ENCODE data around the gene NECAB2.

The NECAB2 gene

DNA sequence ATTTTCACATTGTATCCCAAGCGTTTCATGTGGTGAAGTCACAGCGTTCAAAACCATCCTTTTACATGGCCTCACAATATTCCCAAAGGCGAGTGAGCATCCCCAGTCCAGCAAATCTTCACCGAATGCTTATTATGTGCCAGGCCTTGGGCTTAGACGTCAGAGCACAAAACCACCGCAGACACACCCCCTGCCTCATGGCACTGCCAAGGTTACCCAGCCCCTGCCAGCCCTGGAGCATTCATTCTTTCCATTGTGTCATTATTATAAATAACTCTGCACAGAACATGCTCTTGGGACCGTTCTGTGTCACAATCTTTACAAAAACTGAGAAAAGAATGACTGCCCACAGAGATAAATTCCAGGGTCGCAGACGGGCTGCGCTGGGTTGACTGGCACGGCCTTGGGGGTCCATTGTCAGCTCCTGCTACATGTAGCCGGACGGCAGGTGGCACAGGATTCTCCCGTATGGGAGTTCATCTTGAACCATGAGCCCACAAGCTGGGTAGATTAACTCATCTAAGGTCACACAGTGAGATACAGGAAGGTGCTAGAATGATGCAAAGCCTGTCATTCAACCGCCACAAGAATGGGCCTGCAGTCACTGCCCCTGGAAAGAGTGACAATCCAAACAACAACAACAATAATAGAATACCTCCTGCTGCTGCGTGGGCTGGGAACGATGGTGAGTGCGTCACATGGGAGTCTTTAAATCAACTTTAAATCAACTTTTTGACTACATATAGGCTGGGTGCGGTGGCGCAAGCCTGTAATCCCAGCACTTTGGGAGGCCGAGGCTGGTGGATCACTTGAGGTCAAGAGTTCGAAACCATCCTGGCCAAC, 4.5 kb upstream of the NECAB2 start:
- no CpG with 5 or more reads among the region's 22 CpGs for WGBS (ENCODE audit: extremely low coverage, insufficient coverage, insufficient read length)
- no peak for DNase-seq
- no peak overlapping the region for H3K14ac ChIP-seq (ENCODE audit: low read length)
- H3K4ac ChIP-seq (ENCODE audit: low read depth, low read length): no peak overlapping the region
- no peak overlapping the region for H3K4me2 ChIP-seq (ENCODE audit: low read length)
- no peak overlapping the region for H2AK5ac ChIP-seq (ENCODE audit: low read length)
- no peaks in the 10 kb centered on the region for H3K36me3 ChIP-seq (ENCODE audit: control insufficient read depth in 1 of 2, insufficient read depth in 2 of 2, low read length in 2 of 2)
- no peaks in the 10 kb centered on the region for H3K27me3 ChIP-seq (ENCODE audit: insufficient read depth, low read length)
- no peaks in the 10 kb centered on the region for H3K9me3 ChIP-seq (ENCODE audit: insufficient read depth, low read depth, low read length)
- no peak overlapping the region for H4K8ac ChIP-seq (ENCODE audit: low read depth, low read length)
- H2BK5ac ChIP-seq (ENCODE audit: low read depth, low read length, poor library complexity): no peak overlapping the region
- no peaks in the 10 kb centered on the region for H3K79me1 ChIP-seq (ENCODE audit: low read length)
- no peak overlapping the region for H3K27ac ChIP-seq (ENCODE audit: low read depth, low read length)
- no peak overlapping the region for H2BK12ac ChIP-seq (ENCODE audit: low read length)
- H3K23ac ChIP-seq (ENCODE audit: low read length): no peak overlapping the region
- no peak overlapping the region for H4K91ac ChIP-seq (ENCODE audit: low read depth, low read length)
- H3K4me1 ChIP-seq (ENCODE audit: control insufficient read depth in 1 of 2, insufficient read depth in 2 of 2, low read length in 2 of 2): no peaks in the 10 kb centered on the region
- H3K18ac ChIP-seq (ENCODE audit: low read length): no peak overlapping the region
- H2BK120ac ChIP-seq (ENCODE audit: insufficient read depth, low read length, poor library complexity): no peak overlapping the region
- H4K12ac ChIP-seq (ENCODE audit: low read depth, low read length): no peak overlapping the region
- no peak overlapping the region for H2AFZ ChIP-seq (ENCODE audit: insufficient read depth, low read length, poor library complexity)
- H3K4me3 ChIP-seq (ENCODE audit: low read depth, low read length): no peak overlapping the region
- H3K9ac ChIP-seq (ENCODE audit: low read length): no peak overlapping the region
- H3K79me2 ChIP-seq (ENCODE audit: control insufficient read depth, insufficient read depth, low read length, poor library complexity): no peaks in the 10 kb centered on the region

DNA sequence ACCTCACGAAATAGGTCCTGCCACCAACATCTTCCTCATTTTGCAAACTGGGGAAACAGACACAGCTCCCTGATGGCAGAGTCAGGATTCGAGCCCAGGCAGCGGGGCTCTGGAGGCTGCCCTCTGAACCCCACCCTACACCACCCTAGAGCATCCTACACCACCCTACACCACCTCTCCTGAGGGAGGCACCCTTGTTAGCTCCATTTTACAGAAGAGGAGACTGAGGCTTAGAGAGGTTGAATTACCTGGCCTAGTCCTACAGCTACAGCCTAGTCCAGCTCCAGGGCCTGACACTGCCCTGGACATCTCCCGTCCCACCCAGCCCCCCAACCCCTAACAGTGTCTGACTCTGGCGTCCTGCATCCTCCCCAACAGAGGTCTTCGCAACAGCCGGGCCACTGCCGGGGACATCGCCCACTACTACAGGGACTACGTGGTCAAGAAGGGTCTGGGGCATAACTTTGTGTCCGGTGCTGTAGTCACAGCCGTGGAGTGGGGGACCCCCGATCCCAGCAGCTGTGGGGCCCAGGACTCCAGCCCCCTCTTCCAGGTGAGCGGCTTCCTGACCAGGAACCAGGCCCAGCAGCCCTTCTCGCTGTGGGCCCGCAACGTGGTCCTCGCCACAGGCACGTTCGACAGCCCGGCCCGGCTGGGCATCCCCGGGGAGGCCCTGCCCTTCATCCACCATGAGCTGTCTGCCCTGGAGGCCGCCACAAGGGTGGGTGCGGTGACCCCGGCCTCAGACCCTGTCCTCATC, 3.2 kb upstream of the NECAB2 start:
- Histone ChIP-seq H3K4me3 (ENCODE audit: low read depth, low read length) (no peak overlapping the region), H2AK5ac (ENCODE audit: low read length) (no peak overlapping the region), H3K4me1 (ENCODE audit: control insufficient read depth in 1 of 2, insufficient read depth in 2 of 2, low read length in 2 of 2) (no peaks in the 10 kb centered on the region), H3K4ac (ENCODE audit: low read depth, low read length) (no peak overlapping the region), H3K27ac (ENCODE audit: low read depth, low read length) (no peak overlapping the region), H3K36me3 (ENCODE audit: control insufficient read depth in 1 of 2, insufficient read depth in 2 of 2, low read length in 2 of 2) (no peaks in the 10 kb centered on the region), H3K79me2 (ENCODE audit: control insufficient read depth, insufficient read depth, low read length, poor library complexity) (no peaks in the 10 kb centered on the region), H3K9me3 (ENCODE audit: insufficient read depth, low read depth, low read length) (no peaks in the 10 kb centered on the region), H2BK120ac (ENCODE audit: insufficient read depth, low read length, poor library complexity) (no peak overlapping the region), H2BK5ac (ENCODE audit: low read depth, low read length, poor library complexity) (no peak overlapping the region), H3K79me1 (ENCODE audit: low read length) (no peaks in the 10 kb centered on the region), H3K14ac (ENCODE audit: low read length) (no peak overlapping the region), H3K4me2 (ENCODE audit: low read length) (no peak overlapping the region), H3K23ac (ENCODE audit: low read length) (no peak overlapping the region), H2BK12ac (ENCODE audit: low read length) (no peak overlapping the region), H4K8ac (ENCODE audit: low read depth, low read length) (no peak overlapping the region), H3K9ac (ENCODE audit: low read length) (no peak overlapping the region), H4K12ac (ENCODE audit: low read depth, low read length) (no peak overlapping the region), H2AFZ (ENCODE audit: insufficient read depth, low read length, poor library complexity) (no peak overlapping the region), H3K27me3 (ENCODE audit: insufficient read depth, low read length) (peaks cover 11% of the 10 kb centered on the region), H4K91ac (ENCODE audit: low read depth, low read length) (no peak overlapping the region), H3K18ac (ENCODE audit: low read length) (no peak overlapping the region)
- no peak for DNase-seq
- WGBS (ENCODE audit: extremely low coverage, insufficient coverage, insufficient read length): no CpG with 5 or more reads among the region's 26 CpGs

DNA sequence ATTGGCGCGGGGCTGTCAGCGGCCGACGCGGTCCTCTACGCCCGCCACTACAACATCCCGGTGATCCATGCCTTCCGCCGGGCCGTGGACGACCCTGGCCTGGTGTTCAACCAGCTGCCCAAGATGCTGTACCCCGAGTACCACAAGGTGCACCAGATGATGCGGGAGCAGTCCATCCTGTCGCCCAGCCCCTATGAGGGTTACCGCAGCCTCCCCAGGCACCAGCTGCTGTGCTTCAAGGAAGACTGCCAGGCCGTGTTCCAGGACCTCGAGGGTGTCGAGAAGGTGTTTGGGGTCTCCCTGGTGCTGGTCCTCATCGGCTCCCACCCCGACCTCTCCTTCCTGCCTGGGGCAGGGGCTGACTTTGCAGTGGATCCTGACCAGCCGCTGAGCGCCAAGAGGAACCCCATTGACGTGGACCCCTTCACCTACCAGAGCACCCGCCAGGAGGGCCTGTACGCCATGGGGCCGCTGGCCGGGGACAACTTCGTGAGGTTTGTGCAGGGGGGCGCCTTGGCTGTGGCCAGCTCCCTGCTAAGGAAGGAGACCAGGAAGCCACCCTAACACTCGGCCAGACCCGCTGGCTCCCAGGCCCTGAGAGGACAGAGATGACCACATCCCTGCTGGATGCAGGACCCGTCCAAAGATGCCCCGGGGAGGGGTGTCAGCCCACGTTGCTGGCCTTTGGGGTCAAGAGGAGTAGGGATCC, 2.4 kb upstream of the NECAB2 start:
- Histone ChIP-seq H3K27ac (ENCODE audit: low read depth, low read length) (no peak overlapping the region), H3K18ac (ENCODE audit: low read length) (no peak overlapping the region), H3K23ac (ENCODE audit: low read length) (no peak overlapping the region), H3K36me3 (ENCODE audit: control insufficient read depth in 1 of 2, insufficient read depth in 2 of 2, low read length in 2 of 2) (no peaks in the 10 kb centered on the region), H2BK120ac (ENCODE audit: insufficient read depth, low read length, poor library complexity) (no peak overlapping the region), H2AFZ (ENCODE audit: insufficient read depth, low read length, poor library complexity) (no peak overlapping the region), H3K27me3 (ENCODE audit: insufficient read depth, low read length) (peaks cover 14% of the 10 kb centered on the region), H3K79me2 (ENCODE audit: control insufficient read depth, insufficient read depth, low read length, poor library complexity) (no peaks in the 10 kb centered on the region), H3K4ac (ENCODE audit: low read depth, low read length) (no peak overlapping the region), H2AK5ac (ENCODE audit: low read length) (no peak overlapping the region), H3K9me3 (ENCODE audit: insufficient read depth, low read depth, low read length) (no peaks in the 10 kb centered on the region), H3K4me2 (ENCODE audit: low read length) (no peak overlapping the region), H2BK12ac (ENCODE audit: low read length) (no peak overlapping the region), H4K8ac (ENCODE audit: low read depth, low read length) (no peak overlapping the region), H3K79me1 (ENCODE audit: low read length) (no peaks in the 10 kb centered on the region), H2BK5ac (ENCODE audit: low read depth, low read length, poor library complexity) (no peak overlapping the region), H3K4me3 (ENCODE audit: low read depth, low read length) (no peak overlapping the region), H3K4me1 (ENCODE audit: control insufficient read depth in 1 of 2, insufficient read depth in 2 of 2, low read length in 2 of 2) (no peaks in the 10 kb centered on the region), H4K12ac (ENCODE audit: low read depth, low read length) (no peak overlapping the region), H3K14ac (ENCODE audit: low read length) (no peak overlapping the region), H4K91ac (ENCODE audit: low read depth, low read length) (no peak overlapping the region), H3K9ac (ENCODE audit: low read length) (no peak overlapping the region)
- no peak for DNase-seq
- WGBS (ENCODE audit: extremely low coverage, insufficient coverage, insufficient read length): no CpG with 5 or more reads among the region's 36 CpGs

DNA sequence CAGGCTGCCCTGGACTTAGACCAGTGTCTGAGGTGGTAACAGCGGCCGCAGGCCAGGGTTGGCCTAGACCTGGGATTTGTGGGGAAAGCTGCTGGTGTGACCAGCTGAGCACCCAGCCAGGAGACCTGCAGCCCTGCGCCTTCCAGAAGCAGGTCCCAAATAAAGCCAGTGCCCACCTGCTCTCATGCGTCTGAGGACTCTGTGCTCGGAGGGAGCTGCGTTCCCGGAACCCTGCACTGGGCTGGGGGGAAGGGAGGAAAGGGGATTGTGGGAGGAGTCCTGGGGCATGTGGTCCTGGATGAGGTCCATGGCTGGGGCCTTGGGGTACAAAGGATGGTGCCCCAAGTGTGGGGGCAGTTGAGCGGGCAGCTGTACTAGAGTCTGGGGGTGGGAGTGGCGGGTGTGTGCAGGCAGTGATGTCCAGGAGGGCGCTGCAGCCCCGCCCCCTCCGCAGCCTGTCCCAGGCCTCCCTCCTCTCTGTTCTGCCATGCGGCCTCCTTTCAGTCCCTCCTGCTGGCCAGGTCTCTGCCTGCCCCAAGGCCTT, 1.8 kb upstream of the NECAB2 start:
- Histone ChIP-seq H2BK5ac (ENCODE audit: low read depth, low read length, poor library complexity) (no peak overlapping the region), H3K23ac (ENCODE audit: low read length) (no peak overlapping the region), H3K4ac (ENCODE audit: low read depth, low read length) (no peak overlapping the region), H3K18ac (ENCODE audit: low read length) (no peak overlapping the region), H3K4me3 (ENCODE audit: low read depth, low read length) (no peak overlapping the region), H3K9ac (ENCODE audit: low read length) (no peak overlapping the region), H4K12ac (ENCODE audit: low read depth, low read length) (no peak overlapping the region), H3K4me1 (ENCODE audit: control insufficient read depth in 1 of 2, insufficient read depth in 2 of 2, low read length in 2 of 2) (no peaks in the 10 kb centered on the region), H3K79me2 (ENCODE audit: control insufficient read depth, insufficient read depth, low read length, poor library complexity) (no peaks in the 10 kb centered on the region), H2AFZ (ENCODE audit: insufficient read depth, low read length, poor library complexity) (no peak overlapping the region), H2BK120ac (ENCODE audit: insufficient read depth, low read length, poor library complexity) (no peak overlapping the region), H3K9me3 (ENCODE audit: insufficient read depth, low read depth, low read length) (no peaks in the 10 kb centered on the region), H3K79me1 (ENCODE audit: low read length) (no peaks in the 10 kb centered on the region), H2BK12ac (ENCODE audit: low read length) (no peak overlapping the region), H4K91ac (ENCODE audit: low read depth, low read length) (no peak overlapping the region), H3K36me3 (ENCODE audit: control insufficient read depth in 1 of 2, insufficient read depth in 2 of 2, low read length in 2 of 2) (no peaks in the 10 kb centered on the region), H3K27ac (ENCODE audit: low read depth, low read length) (no peak overlapping the region), H3K4me2 (ENCODE audit: low read length) (no peak overlapping the region), H3K14ac (ENCODE audit: low read length) (no peak overlapping the region), H4K8ac (ENCODE audit: low read depth, low read length) (no peak overlapping the region), H3K27me3 (ENCODE audit: insufficient read depth, low read length) (peaks cover 14% of the 10 kb centered on the region), H2AK5ac (ENCODE audit: low read length) (no peak overlapping the region)
- no peak for DNase-seq
- no CpG with 5 or more reads among the region's 13 CpGs for WGBS (ENCODE audit: extremely low coverage, insufficient coverage, insufficient read length)

All from trophoblast cell (in vitro differentiated cells and primary cell).